SU-DHL-6 (cell line): ENCODE results near the gene VPS35L.

ENCODE experiments used
- H2AFZ ChIP-seq: fragments of 200-600 bp; sonication (generic); 2 replicates; pipeline ENCODE4 v1.6.1; 2014; ENCODE audit warnings: low read depth, mild to moderate bottlenecking, moderate library complexity, mixed read lengths, antibody characterized with exemption, low read length; ENCODE audit not compliant: severe bottlenecking
- H3F3A ChIP-seq: fragments of 200-600 bp; shearing (Covaris generic); 2 replicates; pipeline ENCODE4 v1.6.0; 2016; ENCODE audit warnings: antibody characterized with exemption, mild to moderate bottlenecking; ENCODE audit not compliant: insufficient read depth
- H3K27ac ChIP-seq: fragments of 200-600 bp; sonication (generic); 2 replicates; pipeline ENCODE4 v1.5.1; 2016; ENCODE audit warnings: low read depth, mild to moderate bottlenecking, low read length, moderate library complexity, mixed read lengths
- H3K27me3 ChIP-seq: fragments of 200-600 bp; sonication (generic), shearing (Covaris generic); 2 replicates; pipeline ENCODE4 v1.6.0; 2014; ENCODE audit warnings: mild to moderate bottlenecking, low read length
- H3K36me3 ChIP-seq: fragments of 200-600 bp; sonication (generic); 2 replicates; pipeline ENCODE4 v1.6.1; 2014; ENCODE audit warnings: mild to moderate bottlenecking, low read length, mixed read lengths
- H3K4me2 ChIP-seq: fragments of 300-600, 200-600 bp; shearing (Covaris generic), sonication (generic); 2 replicates; pipeline ENCODE4 v1.6.0; 2014; ENCODE audit warnings: low read length, low read depth, mild to moderate bottlenecking; ENCODE audit not compliant: poor library complexity, severe bottlenecking
- H3K4me3 ChIP-seq: fragments of 200-600 bp; sonication (generic); 2 replicates; pipeline ENCODE4 v1.5.1; 2014; ENCODE audit warnings: antibody characterized with exemption, low read length, mild to moderate bottlenecking, mixed read lengths; ENCODE audit not compliant: insufficient read depth, poor library complexity, severe bottlenecking
- H3K79me2 ChIP-seq: fragments of 200-600 bp; sonication (generic); 2 replicates; pipeline ENCODE4 v1.6.1; 2014; ENCODE audit warnings: mild to moderate bottlenecking, low read length, moderate library complexity; ENCODE audit not compliant: insufficient read depth
- H3K9ac ChIP-seq: fragments of 200-600 bp; sonication (generic); 2 replicates; pipeline ENCODE4 v1.7.0; 2014; ENCODE audit warnings: mild to moderate bottlenecking, low read length
- H3K9me2 ChIP-seq: fragments of 200-600 bp; sonication (generic); replicated peaks from 2 replicates; pipeline ENCODE4 v1.6.1; 2014; ENCODE audit warnings: low read length; ENCODE audit not compliant: insufficient read depth
- H3K9me3 ChIP-seq: fragments of 200-600 bp; sonication (generic); 2 replicates; pipeline ENCODE4 v1.6.1; 2014; ENCODE audit warnings: low read length, mixed read lengths; ENCODE audit not compliant: insufficient read depth
- H4K20me1 ChIP-seq: fragments of 200-600 bp; sonication (generic); 2 replicates; pipeline ENCODE4 v1.6.1; 2014; ENCODE audit warnings: low read depth, mild to moderate bottlenecking, antibody characterized with exemption, low read length, moderate library complexity, mixed read lengths
- EZH2phosphoT487 ChIP-seq: fragments of 200-600 bp; sonication (generic), shearing (Covaris generic); conservative IDR thresholded peaks from 2 replicates; pipeline ENCODE4 v1.6.1; 2018; ENCODE audit warnings: mild to moderate bottlenecking, antibody characterized with exemption, low read length, moderate library complexity, mixed read lengths
- TF ChIP-seq, protein P1 (sequence below): fragments of 200-600 bp; sonication (generic); IDR thresholded peaks from one replicate; pipeline ENCODE4 v1.5.1; 2017; ENCODE audit warnings: antibody characterized with exemption, mild to moderate bottlenecking, low read length, moderate library complexity; ENCODE audit not compliant: insufficient read depth, poor library complexity, severe bottlenecking

VPS35L gene

GRCh38 chr16:19728636-19728965 lies 173.1 kb downstream of the VPS35L start:
- Histone ChIP-seq H3K27ac (no peak overlapping the region), H3K9ac (no peak overlapping the region), H3F3A (no peaks in the 10 kb centered on the region), H2AFZ (no peak overlapping the region), H3K4me2 (no peak overlapping the region), H4K20me1 (no peaks in the 10 kb centered on the region), H3K4me3 (no peak overlapping the region), H3K9me2 (no peaks in the 10 kb centered on the region), H3K9me3 (no peaks in the 10 kb centered on the region), H3K27me3 (no peaks in the 10 kb centered on the region), H3K36me3 (no peaks in the 10 kb centered on the region), H3K79me2 (no peaks in the 10 kb centered on the region)
- TF ChIP-seq, protein P1, sequence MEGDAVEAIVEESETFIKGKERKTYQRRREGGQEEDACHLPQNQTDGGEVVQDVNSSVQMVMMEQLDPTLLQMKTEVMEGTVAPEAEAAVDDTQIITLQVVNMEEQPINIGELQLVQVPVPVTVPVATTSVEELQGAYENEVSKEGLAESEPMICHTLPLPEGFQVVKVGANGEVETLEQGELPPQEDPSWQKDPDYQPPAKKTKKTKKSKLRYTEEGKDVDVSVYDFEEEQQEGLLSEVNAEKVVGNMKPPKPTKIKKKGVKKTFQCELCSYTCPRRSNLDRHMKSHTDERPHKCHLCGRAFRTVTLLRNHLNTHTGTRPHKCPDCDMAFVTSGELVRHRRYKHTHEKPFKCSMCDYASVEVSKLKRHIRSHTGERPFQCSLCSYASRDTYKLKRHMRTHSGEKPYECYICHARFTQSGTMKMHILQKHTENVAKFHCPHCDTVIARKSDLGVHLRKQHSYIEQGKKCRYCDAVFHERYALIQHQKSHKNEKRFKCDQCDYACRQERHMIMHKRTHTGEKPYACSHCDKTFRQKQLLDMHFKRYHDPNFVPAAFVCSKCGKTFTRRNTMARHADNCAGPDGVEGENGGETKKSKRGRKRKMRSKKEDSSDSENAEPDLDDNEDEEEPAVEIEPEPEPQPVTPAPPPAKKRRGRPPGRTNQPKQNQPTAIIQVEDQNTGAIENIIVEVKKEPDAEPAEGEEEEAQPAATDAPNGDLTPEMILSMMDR, result no peak
- TF ChIP-seq EZH2phosphoT487, result no peak

- Histone ChIP-seq H3K9ac (no peak overlapping the region), H3K27ac (no peak overlapping the region), H3K9me2 (no peaks in the 10 kb centered on the region), H4K20me1 (no peaks in the 10 kb centered on the region), H2AFZ (no peak overlapping the region), H3K4me3 (no peak overlapping the region), H3K79me2 (no peaks in the 10 kb centered on the region), H3K9me3 (no peaks in the 10 kb centered on the region), H3F3A (no peaks in the 10 kb centered on the region), H3K36me3 (no peaks in the 10 kb centered on the region), H3K4me2 (no peak overlapping the region), H3K27me3 (no peaks in the 10 kb centered on the region)
- TF ChIP-seq, protein P1, result no peak
- no peak for TF ChIP-seq EZH2phosphoT487
Measured at GRCh38 chr16:19733551-19733950, 178.0 kb downstream of the VPS35L start.

DNA sequence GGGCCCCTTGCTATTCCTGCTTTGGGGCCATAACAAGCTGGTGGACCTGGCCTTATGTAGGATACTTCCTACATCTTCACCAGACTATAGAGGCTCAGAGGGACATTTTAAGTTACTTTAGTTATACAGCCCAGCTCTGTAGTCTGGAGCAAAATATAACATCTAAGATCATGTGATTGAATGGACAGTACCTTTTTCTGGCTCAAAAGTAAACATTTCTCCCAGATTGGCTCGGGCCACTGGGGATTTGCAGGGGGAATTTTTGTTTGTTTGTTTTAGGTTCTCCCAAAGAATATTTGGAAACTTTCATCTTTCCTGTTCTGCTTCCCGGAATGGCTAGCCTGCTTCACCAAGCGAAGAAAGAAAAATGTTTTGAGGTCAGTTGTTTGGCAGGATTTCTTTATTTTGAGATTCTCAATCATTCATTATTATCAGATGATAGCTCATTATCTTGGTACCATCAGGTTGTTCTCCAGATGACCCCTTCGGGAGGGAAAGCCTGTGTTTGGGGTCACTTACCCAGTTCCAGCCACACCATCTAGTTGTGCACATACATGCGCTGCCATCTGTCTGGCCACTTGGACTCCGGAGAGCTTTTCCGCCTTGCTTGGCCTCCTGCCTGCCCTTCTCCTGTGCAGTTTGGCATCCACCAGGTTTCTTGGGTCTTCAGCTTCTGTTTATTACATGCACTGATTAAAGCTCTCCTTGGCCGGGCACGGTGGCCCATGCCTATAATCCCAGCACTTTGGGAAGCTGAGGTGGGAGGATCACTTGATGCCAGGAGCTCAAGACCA lies 179.8 kb downstream of the VPS35L start:
- Histone ChIP-seq H3K79me2 (no peaks in the 10 kb centered on the region), H3K4me3 (no peak overlapping the region), H3K9me3 (no peaks in the 10 kb centered on the region), H3K9me2 (no peaks in the 10 kb centered on the region), H3K27ac (no peak overlapping the region), H3K9ac (no peak overlapping the region), H3K36me3 (no peaks in the 10 kb centered on the region), H3K27me3 (no peaks in the 10 kb centered on the region), H3F3A (no peaks in the 10 kb centered on the region), H4K20me1 (no peaks in the 10 kb centered on the region), H3K4me2 (no peak overlapping the region), H2AFZ (no peak overlapping the region)
- no peak for TF ChIP-seq EZH2phosphoT487
- TF ChIP-seq, protein P1, result no peak
